Measurements from ENCODE around the gene SEPTIN10.

DNA sequence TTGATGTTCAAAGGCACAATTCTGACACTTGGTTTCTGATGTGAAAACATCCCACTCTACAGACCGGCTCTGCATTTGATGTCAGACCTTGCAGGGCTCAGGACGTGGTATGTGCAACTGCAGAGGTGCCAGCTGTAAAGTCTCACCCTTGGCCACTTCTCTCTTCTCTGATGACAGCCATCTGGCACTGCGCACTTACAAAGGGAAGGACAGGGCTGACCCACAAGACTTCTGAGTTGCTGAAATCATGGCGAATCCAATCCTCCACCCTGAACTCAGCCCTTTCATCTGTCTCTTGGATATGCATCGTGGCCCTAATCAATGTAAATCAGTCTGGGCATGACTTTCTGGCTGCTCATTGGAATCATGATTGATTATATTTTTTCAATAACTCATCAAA is 82.5 kb downstream of the SEPTIN10 start:
- no peak for TF ChIP-seq BACH2 (CRISPR knock-in tag; IDR thresholded peaks at IDR 0.05; ENCODE audit: borderline replicate concordance)
- TF ChIP-seq, protein P1, sequence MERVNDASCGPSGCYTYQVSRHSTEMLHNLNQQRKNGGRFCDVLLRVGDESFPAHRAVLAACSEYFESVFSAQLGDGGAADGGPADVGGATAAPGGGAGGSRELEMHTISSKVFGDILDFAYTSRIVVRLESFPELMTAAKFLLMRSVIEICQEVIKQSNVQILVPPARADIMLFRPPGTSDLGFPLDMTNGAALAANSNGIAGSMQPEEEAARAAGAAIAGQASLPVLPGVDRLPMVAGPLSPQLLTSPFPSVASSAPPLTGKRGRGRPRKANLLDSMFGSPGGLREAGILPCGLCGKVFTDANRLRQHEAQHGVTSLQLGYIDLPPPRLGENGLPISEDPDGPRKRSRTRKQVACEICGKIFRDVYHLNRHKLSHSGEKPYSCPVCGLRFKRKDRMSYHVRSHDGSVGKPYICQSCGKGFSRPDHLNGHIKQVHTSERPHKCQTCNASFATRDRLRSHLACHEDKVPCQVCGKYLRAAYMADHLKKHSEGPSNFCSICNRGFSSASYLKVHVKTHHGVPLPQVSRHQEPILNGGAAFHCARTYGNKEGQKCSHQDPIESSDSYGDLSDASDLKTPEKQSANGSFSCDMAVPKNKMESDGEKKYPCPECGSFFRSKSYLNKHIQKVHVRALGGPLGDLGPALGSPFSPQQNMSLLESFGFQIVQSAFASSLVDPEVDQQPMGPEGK (CRISPR knock-in tag; IDR thresholded peaks at IDR 0.05; ENCODE audit: borderline replicate concordance): no peak
- no peak for TF ChIP-seq POU6F1 (CRISPR knock-in tag; IDR thresholded peaks at IDR 0.05; ENCODE audit: borderline replicate concordance, low read depth)
- TF ChIP-seq SNAI2 (CRISPR knock-in tag; IDR thresholded peaks at IDR 0.05): no peak
- no peak for TF ChIP-seq OSR1 (CRISPR knock-in tag; IDR thresholded peaks at IDR 0.05)
- no peak for TF ChIP-seq PPARA (CRISPR knock-in tag; IDR thresholded peaks at IDR 0.05; ENCODE audit: borderline replicate concordance)
- no peak for TF ChIP-seq ZNF565 (CRISPR knock-in tag; conservative IDR thresholded peaks at IDR 0.05; ENCODE audit: low read depth)
- no peak for TF ChIP-seq RARB (CRISPR knock-in tag; IDR thresholded peaks at IDR 0.05)
